Activated T-helper 9 cell treated with anti-CD3 and anti-CD28 coated beads, Interleukin-2, amount 50 U/mL, for 16 hours (primary cell): Measurements from ENCODE around the gene PRELP.

Source experiments
- DNase-seq: peaks from one replicate; pipeline ENCODE4 v3.0.0-alpha.2; 2020; ENCODE audit warnings: low read depth

Gene PRELP

GRCh38 chr1:203525685-203526084 lies 50.1 kb downstream of the PRELP start:
- no peak for DNase-seq

- DNase-seq = no peak
Observed at GRCh38 chr1:203526130-203526529, 50.5 kb downstream of the PRELP start.

- DNase-seq = no peak
Observed at GRCh38 chr1:203526572-203526971, 51.0 kb downstream of the PRELP start.

GRCh38 chr1:203527013-203527412 lies 51.4 kb downstream of the PRELP start:
- DNase-seq = no peak

- DNase-seq = no peak
Observed at GRCh38 chr1:203528063-203528462, 52.5 kb downstream of the PRELP start.

GRCh38 chr1:203528976-203529835 lies 53.6 kb downstream of the PRELP start:
- DNase-seq = no peak

- DNase-seq = no peak
Observed at GRCh38 chr1:203531063-203531462, 55.5 kb downstream of the PRELP start.

GRCh38 chr1:203534012-203534411 lies 58.4 kb downstream of the PRELP start:
- DNase-seq = no peak

- DNase-seq = no peak
Observed at GRCh38 chr1:203534526-203534925, 58.9 kb downstream of the PRELP start.

- DNase-seq = no peak
Observed at GRCh38 chr1:203536575-203536974, 61.0 kb downstream of the PRELP start.

- no peak for DNase-seq
Observed at GRCh38 chr1:203536980-203537455, 61.4 kb downstream of the PRELP start.

GRCh38 chr1:203537806-203538464 lies 62.3 kb downstream of the PRELP start:
- no peak for DNase-seq

- DNase-seq = no peak
Observed at GRCh38 chr1:203538726-203539125, 63.1 kb downstream of the PRELP start.

GRCh38 chr1:203539831-203540546 lies 64.4 kb downstream of the PRELP start:
- no peak for DNase-seq
